Endothelial cell of umbilical vein (primary cell): ENCODE results near the gene DNAH10. TPM values are rescaled to one million over a fixed set of nuclear protein-coding genes. Genes with fewer than 3 reads are reported as not detected.

Source experiments
- BruUV-seq: library from RNA; stranded (reverse); fragments of 400-500 nt; replicated peaks from 2 replicates; lab custom pipeline; 2021; lab: Mats Ljungman, UMichigan
- CTCF ChIA-PET: fragments of 300-600, 350-600 bp; sonication (Branson Sonifier 250); formaldehyde crosslinking; loops from one replicate; lab custom pipeline; 2021; ENCODE audit warnings: antibody characterized with exemption, inconsistent platforms; lab: Charles Lee
- POLR2A ChIA-PET: fragments of 300-600, 350-600 bp; sonication (Branson Sonifier 250); formaldehyde crosslinking; loops from one replicate; lab custom pipeline; 2021; ENCODE audit warnings: antibody characterized with exemption, inconsistent platforms; lab: Charles Lee
- DNase-seq: peaks from one replicate; pipeline ENCODE4 v3.0.0-alpha.2; 2011; ENCODE audit warnings: low read depth, low spot score
- FAIRE-seq: peaks from 2 replicates; lab custom pipeline; 2011; peaks lifted over from hg19 to GRCh38; lab: Jason Lieb, UNC
- H2AFZ ChIP-seq: 2 replicates; pipeline ENCODE4 v1.6.0; 2012; ENCODE audit warnings: low read depth, low read length, control low read depth, inconsistent platforms
- H3K27ac ChIP-seq: 2 replicates; pipeline ENCODE4 v1.5.1; 2011; ENCODE audit warnings: low read depth, mild to moderate bottlenecking, control low read depth, low read length, moderate library complexity; ENCODE audit not compliant: insufficient read depth
- H3K27me3 ChIP-seq, 2 experiments: 2 replicates each; pipeline versions ENCODE4 v1.6.0 to v1.6.1; 2011; ENCODE audit warnings: low read length in 2 of 2, mixed read lengths in 1 of 2; ENCODE audit not compliant: control insufficient read depth in 2 of 2, insufficient read depth in 2 of 2
- H3K36me3 ChIP-seq, 2 experiments: 2 replicates in 1 of 2; 3 replicates in 1 of 2; pipeline ENCODE4 v1.5.1; 2011; ENCODE audit warnings: low read length in 2 of 2, mild to moderate bottlenecking in 1 of 2, moderate library complexity in 1 of 2; ENCODE audit not compliant: control insufficient read depth in 2 of 2, insufficient read depth in 2 of 2; ENCODE audit errors: extremely low read depth in 1 of 2
- H3K4me1 ChIP-seq: 3 replicates; pipeline ENCODE4 v1.5.1; 2011; ENCODE audit warnings: mild to moderate bottlenecking, low read length; ENCODE audit not compliant: control insufficient read depth, insufficient read depth; ENCODE audit errors: extremely low read depth
- H3K4me2 ChIP-seq: 2 replicates; pipeline ENCODE4 v1.6.1; 2011; ENCODE audit warnings: low read length, control low read depth, mixed read lengths; ENCODE audit not compliant: insufficient read depth
- H3K4me3 ChIP-seq, 3 experiments: fragments of 200-600 bp in 1 of 3; sonication (generic), shearing (Covaris generic) in 1 of 3; replicated peaks in 1 of 3; 2 replicates each; pipeline ENCODE4 v1.5.1; 2011 to 2016; ENCODE audit warnings: control low read depth in 3 of 3, low read length in 3 of 3, mild to moderate bottlenecking in 2 of 3, inconsistent platforms in 1 of 3, low read depth in 1 of 3, moderate library complexity in 1 of 3; ENCODE audit not compliant: insufficient read depth in 1 of 3
- H3K79me2 ChIP-seq: 2 replicates; pipeline ENCODE4 v1.6.0; 2012; ENCODE audit warnings: low read length, inconsistent platforms; ENCODE audit not compliant: control insufficient read depth, insufficient read depth
- H3K9ac ChIP-seq: replicated peaks from 2 replicates; pipeline ENCODE3; 2011; ENCODE audit warnings: low read length, control low read depth; ENCODE audit not compliant: insufficient read depth; ENCODE audit errors: extremely low read depth
- H3K9me1 ChIP-seq: replicated peaks from 3 replicates; pipeline ENCODE4 v1.6.0; 2011; ENCODE audit warnings: mild to moderate bottlenecking, low read length; ENCODE audit not compliant: control insufficient read depth, insufficient read depth; ENCODE audit errors: extremely low read depth
- H3K9me3 ChIP-seq: replicated peaks from 2 replicates; pipeline ENCODE4 v1.5.1; 2012; ENCODE audit warnings: low read length, inconsistent platforms; ENCODE audit not compliant: control insufficient read depth, insufficient read depth
- H4K20me1 ChIP-seq: replicated peaks from 2 replicates; pipeline ENCODE3; 2011; ENCODE audit warnings: mild to moderate bottlenecking, low read length; ENCODE audit not compliant: control insufficient read depth, insufficient read depth; ENCODE audit errors: extremely low read depth
- CTCF ChIP-seq, 2 donors: IDR thresholded peaks; 1 replicate in 1 of 2; 2 replicates in 1 of 2; pipeline ENCODE4 v1.5.1; 2011; ENCODE audit warnings: low read length in 2 of 2, mild to moderate bottlenecking in 2 of 2, moderate library complexity in 2 of 2, control low read depth in 1 of 2, inconsistent platforms in 1 of 2, low read depth in 1 of 2; ENCODE audit not compliant: insufficient read depth in 1 of 2; ENCODE audit errors: extremely low read depth in 1 of 2
- EZH2 ChIP-seq: IDR thresholded peaks from 2 replicates; pipeline ENCODE4 v1.6.1; 2012; ENCODE audit warnings: borderline replicate concordance, low read depth, mild to moderate bottlenecking, moderate library complexity, low read length, inconsistent platforms; ENCODE audit not compliant: severe bottlenecking
- FOS ChIP-seq: IDR thresholded peaks from 2 replicates; pipeline ENCODE4 v1.6.1; 2011; ENCODE audit warnings: mild to moderate bottlenecking, low read length, moderate library complexity, borderline replicate concordance; ENCODE audit not compliant: insufficient read depth
- GATA2 ChIP-seq: IDR thresholded peaks from 2 replicates; pipeline ENCODE4 v1.7.0; 2011; ENCODE audit warnings: low read depth, mild to moderate bottlenecking, moderate library complexity, mixed read lengths, low read length; ENCODE audit not compliant: insufficient read length, insufficient read depth
- JUN ChIP-seq: IDR thresholded peaks from 2 replicates; pipeline ENCODE4 v1.6.1; 2011; ENCODE audit warnings: borderline replicate concordance, low read depth; ENCODE audit not compliant: insufficient read length, insufficient read depth
- MAX ChIP-seq: IDR thresholded peaks from 2 replicates; pipeline ENCODE4 v1.6.1; 2011; ENCODE audit not compliant: insufficient read depth, insufficient read length
- MYC ChIP-seq: IDR thresholded peaks from one replicate; pipeline ENCODE4 v1.6.1; 2011; ENCODE audit warnings: mild to moderate bottlenecking, low read depth, low read length
- POLR2A ChIP-seq: IDR thresholded peaks from 2 replicates; pipeline ENCODE4 v1.6.1; 2012; ENCODE audit warnings: low read depth, mild to moderate bottlenecking, control low read depth, low read length
- POLR2AphosphoS5 ChIP-seq: IDR thresholded peaks from 2 replicates; pipeline ENCODE4 v1.6.1; 2012; ENCODE audit warnings: low read depth, mild to moderate bottlenecking, control low read depth, low read length, moderate library complexity; ENCODE audit not compliant: insufficient read depth
- dilution Hi-C: fragments of 300-500 bp; cut with MboI; formaldehyde crosslinking; loops from one replicate; pipeline ENCODE4 v1.15.0; 2019; ENCODE audit warnings: low sequenced_read_pairs; ENCODE audit not compliant: extremely low pct_ligation_motif_present
- intact Hi-C: fragments of 100-400 bp; cut with micrococcal nuclease; formaldehyde crosslinking; loops from one replicate; pipeline ENCODE4 v1.10.0; 2022
- polyA plus RNA-seq, 4 experiments: library from polyadenylated mRNA; depleted of rRNA in 3 of 4; stranded (reverse) in 3 of 4; unstranded in 1 of 4; fragments of >200 nt; gene quantifications; 2 replicates each; pipeline versions ENCODE4 v1.2.1 to v1.2.3, GENCODE V29; 2011 to 2012; ENCODE audit warnings: missing spikeins in 1 of 4
- total RNA-seq: library from RNA; stranded (reverse); gene quantifications from 2 replicates; pipeline ENCODE4 v1.2.3, GENCODE V29; 2021

The DNAH10 gene
- total and polyA plus RNA-seq, 2 donors (not counting 3 experiments of a cell fraction or from before 2014, with no cell fraction given) = 0.04 to 0.31 TPM

DNA sequence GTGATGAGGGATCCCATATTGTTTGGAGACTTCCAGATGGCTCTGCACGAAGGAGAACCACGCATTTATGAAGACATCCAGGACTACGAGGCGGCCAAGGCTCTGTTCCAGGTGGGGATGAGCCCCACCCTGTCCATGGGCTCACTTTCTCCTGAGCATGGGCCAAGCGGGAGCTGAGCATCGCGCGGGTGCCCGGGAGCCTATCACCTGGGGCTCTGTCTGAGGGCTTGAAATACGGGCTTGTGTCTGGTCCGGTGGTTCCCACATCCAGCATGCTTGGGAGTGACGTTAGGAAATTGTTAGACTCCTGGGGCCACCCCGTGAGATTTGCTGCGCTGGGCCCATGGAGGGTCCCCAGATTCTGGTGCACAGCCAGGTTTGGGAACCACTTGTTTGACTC, 117.6 kb downstream of the DNAH10 start:
- Histone ChIP-seq H3K4me3 (no peak overlapping the region), H3K4me2 (no peak overlapping the region), H3K27ac (no peak overlapping the region), H3K27me3 (no peaks in the 10 kb centered on the region), H4K20me1 (no peaks in the 10 kb centered on the region), H2AFZ (no peak overlapping the region), H3K9ac (no peak overlapping the region), H3K9me1 (no peaks in the 10 kb centered on the region), H3K4me1 (no peaks in the 10 kb centered on the region), H3K9me3 (no peaks in the 10 kb centered on the region), H3K36me3 (no peaks in the 10 kb centered on the region), H3K79me2 (no peaks in the 10 kb centered on the region)
- TF ChIP-seq MYC (no peak), JUN (no peak), GATA2 (no peak), POLR2A (no peak), POLR2AphosphoS5 (no peak), MAX (no peak), EZH2 (no peak), CTCF (IDR thresholded peaks at IDR 0.05; ENCODE audit: extremely low read depth in 1 of 2, insufficient read depth in 1 of 2, low read depth in 1 of 2, low read length in 2 of 2) (no peak), FOS (no peak)
- BruUV-seq = no TSS peak
- dilution Hi-C loops = no loop called here
- intact Hi-C loops = no loop called here
- ChIA-PET CTCF (no interaction called here), POLR2A (no interaction called here)
- DNase-seq = no peak
- no peak for FAIRE-seq
